HCT116 (cell line): ENCODE results near the gene FOXA2.

Source experiments
- ATF3 ChIP-seq: IDR thresholded peaks from 2 replicates; pipeline ENCODE4 v1.6.1; 2012
- CTCF ChIP-seq, 3 experiments: fragments of 200-600 bp in 1 of 3; sonication (generic) in 1 of 3; IDR thresholded peaks in 2 of 3; conservative IDR thresholded peaks in 1 of 3; 2 replicates each; pipeline ENCODE4 v1.5.1; 2012 to 2017; ENCODE audit warnings: low read depth in 2 of 3, low read length in 2 of 3, antibody characterized with exemption in 1 of 3, borderline replicate concordance in 1 of 3, control low read depth in 1 of 3, mild to moderate bottlenecking in 1 of 3, mixed read lengths in 1 of 3, mixed run types in 1 of 3, moderate library complexity in 1 of 3; ENCODE audit not compliant: insufficient read depth in 1 of 3
- ELF1 ChIP-seq: IDR thresholded peaks from 2 replicates; pipeline ENCODE4 v1.6.1; 2012; ENCODE audit warnings: low read depth, borderline replicate concordance
- EZH2 ChIP-seq: fragments of 200-600 bp; sonication (generic); IDR thresholded peaks from 2 replicates; pipeline ENCODE4 v1.6.1; 2017; ENCODE audit warnings: antibody characterized with exemption, mixed run types
- EZH2phosphoT487 ChIP-seq: fragments of 200-600 bp; IDR thresholded peaks from 2 replicates; pipeline ENCODE4 v1.6.1; 2018; ENCODE audit warnings: antibody characterized with exemption, borderline replicate concordance
- FOSL1 ChIP-seq: IDR thresholded peaks from 2 replicates; pipeline ENCODE4 v1.6.1; 2012; ENCODE audit warnings: low read depth
- JUND ChIP-seq: IDR thresholded peaks from 2 replicates; pipeline ENCODE4 v1.6.1; 2012
- POLR2A ChIP-seq: IDR thresholded peaks from 2 replicates; pipeline ENCODE4 v1.7.0; 2011; ENCODE audit warnings: borderline replicate concordance; ENCODE audit not compliant: insufficient read depth, insufficient read length; ENCODE audit errors: extremely low read depth
- POLR2AphosphoS5 ChIP-seq: IDR thresholded peaks from 2 replicates; pipeline ENCODE4 v1.6.1; 2011; ENCODE audit warnings: mild to moderate bottlenecking, low read depth, low read length, moderate library complexity
- RAD21 ChIP-seq: IDR thresholded peaks from 2 replicates; pipeline ENCODE4 v1.6.1; 2012; ENCODE audit warnings: low read depth, mild to moderate bottlenecking
- REST ChIP-seq: IDR thresholded peaks from 2 replicates; pipeline ENCODE4 v1.6.1; 2012; ENCODE audit warnings: low read depth
- TCF7L2 ChIP-seq: IDR thresholded peaks from 2 replicates; pipeline ENCODE4 v1.7.0; 2011; ENCODE audit warnings: borderline replicate concordance, inconsistent platforms; ENCODE audit not compliant: insufficient read depth, insufficient read length; ENCODE audit errors: extremely low read depth
- ZBTB33 ChIP-seq: IDR thresholded peaks from 2 replicates; pipeline ENCODE4 v1.6.1; 2011; ENCODE audit warnings: mild to moderate bottlenecking, low read length, moderate library complexity; ENCODE audit not compliant: insufficient replicate concordance; ENCODE audit errors: extremely low read depth
- ZNF274 ChIP-seq: fragments of 200-500 bp; sonication (Bioruptor generic); IDR thresholded peaks from 2 replicates; pipeline ENCODE4 v1.6.1; 2014; ENCODE audit warnings: mild to moderate bottlenecking, low read depth, low read length, inconsistent platforms

GRCh38 chr20:22568872-22569344 lies 15.5 kb downstream of the FOXA2 start:
- TF ChIP-seq EZH2phosphoT487: no peak
- no peak for TF ChIP-seq CTCF (IDR thresholded peaks at IDR 0.05 in 2 of 3, conservative IDR thresholded peaks at IDR 0.05 in 1 of 3; ENCODE audit: borderline replicate concordance in 1 of 3, insufficient read depth in 1 of 3, low read depth in 2 of 3, low read length in 2 of 3)
- no peak for TF ChIP-seq FOSL1
- no peak for TF ChIP-seq JUND
- no peak for TF ChIP-seq POLR2A
- no peak for TF ChIP-seq REST
- no peak for TF ChIP-seq EZH2
- TF ChIP-seq POLR2AphosphoS5: no peak
- no peak for TF ChIP-seq ZNF274
- no peak for TF ChIP-seq ELF1
- no peak for TF ChIP-seq RAD21
- no peak for TF ChIP-seq TCF7L2
- TF ChIP-seq ATF3: no peak
- no peak for TF ChIP-seq ZBTB33
